Astrocyte (in vitro differentiated cells and primary cell): Measurements from ENCODE around the gene CHCHD3. TPM values are rescaled to one million over a fixed set of nuclear protein-coding genes. Genes with fewer than 3 reads are reported as not detected.

Experiments used
- DNase-seq: peaks from one replicate; pipeline ENCODE4 v3.0.0-alpha.2; 2010; ENCODE audit warnings: low read depth
- FAIRE-seq: peaks from 2 replicates; lab custom pipeline; 2011; peaks lifted over from hg19 to GRCh38; lab: Jason Lieb, UNC
- H2AFZ ChIP-seq: 2 replicates; pipeline ENCODE4 v1.6.0; 2012; ENCODE audit warnings: low read depth, low read length, inconsistent platforms
- H3K27ac ChIP-seq: 2 replicates; pipeline ENCODE4 v1.5.1; 2011; ENCODE audit warnings: low read depth, low read length, inconsistent platforms
- H3K27me3 ChIP-seq: 2 replicates; pipeline ENCODE4 v1.6.0; 2011; ENCODE audit warnings: low read length, inconsistent platforms; ENCODE audit not compliant: insufficient read depth
- H3K36me3 ChIP-seq: 2 replicates; pipeline ENCODE4 v1.5.1; 2011; ENCODE audit warnings: low read length, inconsistent platforms; ENCODE audit not compliant: insufficient read depth
- H3K4me1 ChIP-seq: 2 replicates; pipeline ENCODE4 v1.5.1; 2011; ENCODE audit warnings: low read length, inconsistent platforms; ENCODE audit not compliant: insufficient read depth
- H3K4me2 ChIP-seq: 2 replicates; pipeline ENCODE4 v1.6.0; 2012; ENCODE audit warnings: low read length, inconsistent platforms
- H3K4me3 ChIP-seq: 2 replicates; pipeline ENCODE4 v1.5.1; 2011; ENCODE audit warnings: low read depth, mild to moderate bottlenecking, low read length, inconsistent platforms; ENCODE audit not compliant: insufficient read depth
- H3K79me2 ChIP-seq: 2 replicates; pipeline ENCODE4 v1.6.0; 2012; ENCODE audit warnings: mild to moderate bottlenecking, low read length, inconsistent platforms; ENCODE audit not compliant: insufficient read depth
- H3K9ac ChIP-seq: 2 replicates; pipeline ENCODE4 v1.6.0; 2012; ENCODE audit warnings: mild to moderate bottlenecking, low read length, inconsistent platforms
- H3K9me3 ChIP-seq: 2 replicates; pipeline ENCODE4 v1.5.1; 2012; ENCODE audit warnings: low read depth, mild to moderate bottlenecking, low read length, inconsistent platforms; ENCODE audit not compliant: insufficient read depth
- H4K20me1 ChIP-seq: 2 replicates; pipeline ENCODE4 v1.6.0; 2012; ENCODE audit warnings: low read length, inconsistent platforms; ENCODE audit not compliant: insufficient read depth
- H3K27ac Mint-ChIP-seq: one replicate; pipeline ENCODE4 v1.8.0; 2021; ENCODE audit warnings: mild to moderate bottlenecking, mixed read lengths; ENCODE audit not compliant: unreplicated experiment
- H3K27me3 Mint-ChIP-seq: one replicate; pipeline ENCODE4 v1.8.0; 2021; ENCODE audit warnings: low read depth, mixed read lengths; ENCODE audit not compliant: unreplicated experiment
- H3K36me3 Mint-ChIP-seq: one replicate; pipeline ENCODE4 v1.8.0; 2021; ENCODE audit warnings: low read depth, mixed read lengths; ENCODE audit not compliant: unreplicated experiment
- H3K4me1 Mint-ChIP-seq: one replicate; pipeline ENCODE4 v1.8.0; 2021; ENCODE audit warnings: low read depth, mixed read lengths; ENCODE audit not compliant: unreplicated experiment
- H3K4me3 Mint-ChIP-seq: one replicate; pipeline ENCODE4 v1.8.0; 2021; ENCODE audit warnings: mild to moderate bottlenecking, moderate library complexity, mixed read lengths; ENCODE audit not compliant: unreplicated experiment
- H3K9me3 Mint-ChIP-seq: one replicate; pipeline ENCODE4 v1.8.0; 2021; ENCODE audit warnings: mild to moderate bottlenecking, mixed read lengths; ENCODE audit not compliant: unreplicated experiment
- EZH2 ChIP-seq: IDR thresholded peaks from 2 replicates; pipeline ENCODE4 v1.6.1; 2012; ENCODE audit warnings: mild to moderate bottlenecking, low read length, inconsistent platforms; ENCODE audit not compliant: insufficient read depth
- total RNA-seq: library from RNA; stranded (reverse); gene quantifications from 2 replicates; pipeline ENCODE4 v1.2.1, GENCODE V29; 2021
- TF ChIP-seq, protein P1 (sequence below): IDR thresholded peaks from 2 replicates; pipeline ENCODE4 v1.5.1; 2011; ENCODE audit warnings: low read depth, mild to moderate bottlenecking, inconsistent platforms, low read length, moderate library complexity; ENCODE audit not compliant: insufficient read depth

The CHCHD3 gene
- total RNA-seq, 1 donor from 2014 or later, result 63.1 TPM

DNA sequence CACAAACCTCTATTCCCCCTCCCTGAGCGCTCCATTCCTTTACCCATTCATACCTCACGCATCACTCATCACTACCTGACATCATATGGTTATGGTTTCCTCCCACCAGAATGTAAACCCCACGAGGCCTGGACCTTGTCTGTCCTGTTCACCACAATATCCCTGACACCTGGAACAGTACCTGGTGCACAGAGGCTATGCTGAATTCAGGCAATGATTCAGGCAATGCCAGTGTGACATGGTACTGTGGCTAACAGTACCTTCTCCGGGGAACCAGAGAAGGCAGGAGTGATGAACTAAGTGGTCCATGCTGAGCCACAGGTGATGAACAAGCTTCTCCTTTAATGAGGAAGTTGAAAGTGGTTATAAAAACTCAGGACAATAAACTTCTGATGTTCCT lies 303.1 kb downstream of the CHCHD3 start:
- DNase-seq (no peak), FAIRE-seq (no peak)
- no peaks in the 10 kb centered on the region for H3K36me3 ChIP-seq
- no peak overlapping the region for H2AFZ ChIP-seq
- H3K4me3 Mint-ChIP-seq, result no peak overlapping the region
- H3K4me1 ChIP-seq, result peaks cover 16% of the 10 kb centered on the region
- H3K9ac ChIP-seq, result no peak overlapping the region
- H3K9me3 ChIP-seq, result no peaks in the 10 kb centered on the region
- peaks cover 6% of the 10 kb centered on the region for H3K36me3 Mint-ChIP-seq
- no peaks in the 10 kb centered on the region for H4K20me1 ChIP-seq
- no peaks in the 10 kb centered on the region for H3K79me2 ChIP-seq
- H3K4me2 ChIP-seq, result no peak overlapping the region
- no peaks in the 10 kb centered on the region for H3K27me3 Mint-ChIP-seq
- no peak overlapping the region for H3K4me3 ChIP-seq
- H3K9me3 Mint-ChIP-seq, result no peaks in the 10 kb centered on the region
- H3K27me3 ChIP-seq, result no peaks in the 10 kb centered on the region
- TF ChIP-seq, protein P1, sequence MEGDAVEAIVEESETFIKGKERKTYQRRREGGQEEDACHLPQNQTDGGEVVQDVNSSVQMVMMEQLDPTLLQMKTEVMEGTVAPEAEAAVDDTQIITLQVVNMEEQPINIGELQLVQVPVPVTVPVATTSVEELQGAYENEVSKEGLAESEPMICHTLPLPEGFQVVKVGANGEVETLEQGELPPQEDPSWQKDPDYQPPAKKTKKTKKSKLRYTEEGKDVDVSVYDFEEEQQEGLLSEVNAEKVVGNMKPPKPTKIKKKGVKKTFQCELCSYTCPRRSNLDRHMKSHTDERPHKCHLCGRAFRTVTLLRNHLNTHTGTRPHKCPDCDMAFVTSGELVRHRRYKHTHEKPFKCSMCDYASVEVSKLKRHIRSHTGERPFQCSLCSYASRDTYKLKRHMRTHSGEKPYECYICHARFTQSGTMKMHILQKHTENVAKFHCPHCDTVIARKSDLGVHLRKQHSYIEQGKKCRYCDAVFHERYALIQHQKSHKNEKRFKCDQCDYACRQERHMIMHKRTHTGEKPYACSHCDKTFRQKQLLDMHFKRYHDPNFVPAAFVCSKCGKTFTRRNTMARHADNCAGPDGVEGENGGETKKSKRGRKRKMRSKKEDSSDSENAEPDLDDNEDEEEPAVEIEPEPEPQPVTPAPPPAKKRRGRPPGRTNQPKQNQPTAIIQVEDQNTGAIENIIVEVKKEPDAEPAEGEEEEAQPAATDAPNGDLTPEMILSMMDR, result no peak
- TF ChIP-seq EZH2, result no peak
- no peak overlapping the region for H3K27ac Mint-ChIP-seq
- H3K27ac ChIP-seq, result no peak overlapping the region
- peaks cover 18% of the 10 kb centered on the region for H3K4me1 Mint-ChIP-seq

DNA sequence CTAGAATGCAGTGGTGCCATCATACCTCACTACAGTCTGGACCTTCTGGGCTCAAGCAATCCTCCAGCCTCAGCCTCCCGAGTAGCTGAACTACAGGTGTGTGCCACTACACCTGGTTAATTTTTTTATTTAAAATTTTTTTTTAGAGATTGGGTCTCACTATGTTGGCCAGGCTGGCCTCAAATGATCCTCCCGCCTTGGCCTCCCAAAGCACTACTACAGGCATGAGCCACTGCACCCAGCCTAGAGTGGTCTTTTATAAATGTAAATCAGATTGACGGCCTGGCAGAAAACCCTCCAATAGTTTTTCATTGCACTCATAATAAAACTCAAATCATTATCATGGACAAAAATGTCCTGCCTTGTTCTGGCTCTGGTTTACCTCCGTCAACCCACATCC lies 303.9 kb downstream of the CHCHD3 start:
- peaks cover 8% of the 10 kb centered on the region for H3K4me1 ChIP-seq
- FAIRE-seq, result no peak
- H3K36me3 ChIP-seq, result no peaks in the 10 kb centered on the region
- no peaks in the 10 kb centered on the region for H3K27me3 ChIP-seq
- H3K9me3 ChIP-seq, result no peaks in the 10 kb centered on the region
- Mint-ChIP-seq H3K27ac (no peak overlapping the region), H3K9me3 (no peaks in the 10 kb centered on the region), H3K36me3 (peaks cover 3% of the 10 kb centered on the region), H3K4me1 (peaks cover 11% of the 10 kb centered on the region), H3K27me3 (no peaks in the 10 kb centered on the region), H3K4me3 (no peak overlapping the region)
- H3K79me2 ChIP-seq, result no peaks in the 10 kb centered on the region
- H4K20me1 ChIP-seq, result no peaks in the 10 kb centered on the region
- H3K4me2 ChIP-seq, result no peak overlapping the region
- no peak for DNase-seq
- H3K27ac ChIP-seq, result no peak overlapping the region
- H2AFZ ChIP-seq, result no peak overlapping the region
- H3K4me3 ChIP-seq, result no peak overlapping the region
- no peak overlapping the region for H3K9ac ChIP-seq
- TF ChIP-seq, protein P1, result no peak
- TF ChIP-seq EZH2, result no peak

DNA sequence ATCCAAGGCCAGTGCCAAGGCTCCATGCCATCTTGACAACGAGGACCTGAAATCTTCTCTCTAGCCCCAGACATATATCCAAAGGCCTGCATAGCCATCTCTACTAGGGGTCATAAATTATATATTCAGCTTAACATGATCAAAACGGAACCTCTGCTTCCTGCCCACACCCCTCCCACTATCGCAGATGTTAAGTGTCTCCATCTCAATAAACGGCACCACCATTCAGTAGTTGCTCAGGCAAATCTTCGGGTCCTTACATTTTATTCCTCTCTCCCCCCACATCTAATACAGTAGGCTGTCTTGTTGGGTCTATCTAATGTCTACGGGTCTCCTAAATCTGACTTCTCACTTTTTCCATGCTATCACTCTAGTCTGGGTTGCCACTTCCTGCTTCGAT lies 304.5 kb downstream of the CHCHD3 start:
- Mint-ChIP-seq H3K27ac (no peak overlapping the region), H3K4me3 (no peak overlapping the region), H3K27me3 (no peaks in the 10 kb centered on the region), H3K36me3 (peaks cover 1% of the 10 kb centered on the region), H3K4me1 (peaks cover 5% of the 10 kb centered on the region), H3K9me3 (no peaks in the 10 kb centered on the region)
- H4K20me1 ChIP-seq, result no peaks in the 10 kb centered on the region
- no peak overlapping the region for H3K4me2 ChIP-seq
- H3K9ac ChIP-seq, result no peak overlapping the region
- no peak overlapping the region for H2AFZ ChIP-seq
- H3K36me3 ChIP-seq, result no peaks in the 10 kb centered on the region
- no peaks in the 10 kb centered on the region for H3K9me3 ChIP-seq
- TF ChIP-seq, protein P1, result no peak
- TF ChIP-seq EZH2, result no peak
- no peak for FAIRE-seq
- DNase-seq, result no peak
- H3K27me3 ChIP-seq, result no peaks in the 10 kb centered on the region
- H3K79me2 ChIP-seq, result no peaks in the 10 kb centered on the region
- peaks cover 4% of the 10 kb centered on the region for H3K4me1 ChIP-seq
- H3K27ac ChIP-seq, result no peak overlapping the region
- no peak overlapping the region for H3K4me3 ChIP-seq
